ENCODE results near the gene FHOD1.
A peak's percentile ranks its signal among the peaks of the same experiment; 100 is the strongest.

The FHOD1 gene

DNA sequence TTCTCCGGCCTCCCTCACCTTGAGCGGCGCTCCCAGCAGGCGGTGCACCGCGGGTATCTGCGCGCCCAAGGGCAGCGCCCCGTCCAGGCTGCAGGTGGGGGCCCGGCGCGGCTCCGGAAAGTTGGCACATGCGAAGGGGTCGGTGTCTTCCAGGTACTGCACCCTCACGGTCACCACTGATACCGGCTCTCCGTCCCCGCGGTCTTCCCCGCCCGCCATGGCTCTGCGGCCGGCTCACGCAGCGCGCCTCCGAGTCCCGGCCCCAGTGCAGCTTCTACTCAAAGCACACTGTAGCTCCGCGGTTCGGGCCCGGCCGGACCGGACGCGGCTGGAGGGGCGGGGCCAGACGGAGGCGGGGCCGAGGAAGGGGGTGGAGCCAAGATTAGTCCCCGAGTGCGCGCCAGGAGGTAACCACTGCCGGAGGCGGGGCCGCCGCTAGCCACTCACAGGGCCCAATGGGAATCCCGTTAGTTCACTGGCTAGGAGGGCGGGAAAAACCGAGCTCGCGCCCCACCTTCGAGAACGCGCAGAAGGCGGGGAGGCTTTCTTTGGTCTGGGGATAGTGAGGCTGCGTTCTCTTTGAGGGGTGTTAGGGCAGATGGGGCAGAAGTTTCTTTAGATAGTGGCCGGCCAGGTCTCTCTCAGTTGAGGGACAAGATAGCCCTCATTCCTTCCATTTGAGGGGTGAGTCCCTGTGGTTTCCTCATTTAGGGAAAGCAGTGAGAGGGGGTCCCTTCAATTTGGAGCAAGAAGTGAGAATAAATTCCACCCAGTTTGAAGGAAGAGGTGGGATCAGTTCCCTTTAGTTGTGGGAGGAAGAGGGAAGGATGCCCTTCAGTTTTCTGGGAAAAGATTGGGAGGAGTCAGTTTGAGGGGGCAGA, at the start of gene FHOD1:
Gene FHOD1, minus strand, starts transcription at position 290 of the 881 bp plus-strand sequence. Its CDS starts 71 bp downstream, at position 219.
- peak; percentile 82 for DNase-seq (ENCODE audit: low read depth in 2 of 2)

- DNase-seq (ENCODE audit: low read depth in 2 of 2), result peak in 1 of 2 experiments; percentile 24
Measured at GRCh38 chr16:67296420-67296819, 49.1 kb upstream of the FHOD1 start.

DNA sequence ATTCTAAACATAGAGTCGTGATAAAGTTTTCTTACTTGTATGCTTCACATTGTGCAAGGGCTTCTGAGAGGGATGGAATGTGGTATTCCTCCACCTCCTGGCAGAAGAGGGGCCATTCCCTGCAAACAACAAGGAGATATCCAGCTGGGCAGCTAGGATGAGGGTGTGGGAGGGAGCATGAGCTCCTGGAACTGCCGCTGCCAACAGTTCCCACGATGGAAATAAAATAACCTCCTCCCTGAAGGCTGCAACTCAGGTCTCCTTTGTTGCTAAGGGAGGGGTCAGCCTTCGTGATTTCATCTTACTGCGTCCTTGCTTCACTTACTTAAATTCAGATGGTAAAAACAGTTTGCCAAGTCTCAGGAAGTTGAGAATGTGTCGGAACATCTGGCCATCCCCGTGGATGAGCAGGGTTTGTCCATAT, 47.7 kb upstream of the FHOD1 start:
- DNase-seq (ENCODE audit: low read depth in 2 of 2), result no peak

DNA sequence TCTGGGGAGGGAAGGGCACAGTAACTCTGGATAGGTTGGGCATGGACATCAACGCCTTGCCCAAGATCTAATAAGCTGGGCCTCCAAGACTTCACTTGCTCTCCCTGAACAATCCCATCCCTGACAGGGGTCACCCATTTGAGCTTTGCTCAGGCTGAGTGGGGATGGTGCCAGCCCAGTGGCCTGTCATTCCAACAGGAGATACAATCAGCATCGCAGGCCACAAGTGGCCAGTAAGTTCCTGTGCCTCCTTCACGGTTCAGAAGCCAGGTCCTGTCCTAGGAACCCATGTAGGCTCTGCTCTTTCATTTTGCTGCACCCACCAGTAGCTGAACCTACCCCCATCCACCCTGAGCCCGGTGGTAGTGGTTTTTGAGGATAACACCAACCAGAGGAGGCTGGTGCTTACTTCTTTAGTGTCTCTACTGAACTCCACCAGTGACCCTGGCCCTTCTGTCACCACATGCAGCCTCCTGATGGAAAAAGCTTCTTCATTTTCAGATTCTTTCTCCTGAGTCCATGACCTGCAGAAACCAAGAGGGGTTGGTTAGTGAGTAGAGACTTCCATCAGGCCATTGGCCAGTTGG, 47.0 kb upstream of the FHOD1 start:
- no peak for DNase-seq (ENCODE audit: low read depth in 2 of 2)

DNA sequence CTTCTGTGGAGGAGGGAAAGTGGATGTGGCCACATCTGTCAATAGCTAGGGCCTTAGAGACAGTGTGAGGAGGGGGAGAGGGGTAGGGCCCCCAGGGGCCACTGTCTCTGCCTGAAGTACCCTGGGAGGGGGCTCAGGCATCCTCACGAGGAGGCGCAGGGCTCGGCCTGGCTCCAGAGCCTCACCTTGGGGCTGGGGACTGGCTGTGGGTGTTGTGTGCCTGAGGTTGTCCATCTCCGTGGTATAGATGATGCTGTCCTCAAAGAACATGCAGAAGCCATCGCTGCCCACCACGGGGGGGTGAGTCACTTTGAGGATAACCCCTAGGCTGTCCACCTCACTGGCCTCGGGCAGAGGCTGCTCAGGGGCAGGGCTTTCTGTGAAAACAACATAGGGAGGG, 44.2 kb upstream of the FHOD1 start:
- DNase-seq (ENCODE audit: low read depth in 2 of 2), result no peak

- no peak for DNase-seq (ENCODE audit: low read depth in 2 of 2)
Measured at GRCh38 chr16:67287960-67288359, 40.7 kb upstream of the FHOD1 start.

- no peak for DNase-seq (ENCODE audit: low read depth in 2 of 2)
Measured at GRCh38 chr16:67286441-67287235, 39.4 kb upstream of the FHOD1 start.

- DNase-seq (ENCODE audit: low read depth in 2 of 2), result no peak
Measured at GRCh38 chr16:67284699-67285646, 37.7 kb upstream of the FHOD1 start.

DNA sequence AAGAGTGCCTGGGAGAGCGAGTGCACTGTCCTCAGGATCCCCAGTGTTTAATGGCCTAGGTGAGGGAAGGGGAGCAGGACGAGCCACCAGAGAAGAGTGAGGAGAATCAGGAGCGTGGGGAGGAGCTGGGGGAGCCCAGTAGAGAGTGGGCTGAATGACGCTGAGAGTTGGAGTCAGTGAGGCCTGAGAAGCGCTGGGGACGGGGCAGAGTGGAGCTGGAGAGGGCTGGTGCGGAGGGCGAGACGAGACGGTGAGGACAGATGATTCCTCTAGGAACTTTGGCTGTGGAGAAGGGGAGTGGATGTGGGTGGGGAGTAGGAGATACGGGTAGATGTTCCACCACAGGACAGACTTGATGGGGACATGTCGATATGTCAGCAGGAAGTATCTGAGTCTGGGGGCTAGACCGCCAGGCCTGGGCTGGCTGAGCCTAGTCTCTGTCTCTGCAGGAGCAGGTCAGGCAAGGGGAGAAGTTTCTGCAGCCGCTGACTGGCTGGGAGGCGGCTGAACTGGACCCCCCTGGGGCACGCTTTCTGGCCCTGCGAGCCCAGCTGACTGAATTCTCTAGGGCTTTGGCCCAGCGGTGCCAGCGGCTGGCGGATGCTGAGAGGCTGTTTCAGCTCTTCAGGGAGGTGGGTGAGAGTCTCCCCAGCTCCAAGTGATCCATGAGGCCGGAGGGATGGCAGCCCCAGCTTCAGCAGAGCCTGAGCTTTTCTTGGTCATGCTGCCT, 36.7 kb upstream of the FHOD1 start:
- no peak for DNase-seq (ENCODE audit: low read depth in 2 of 2)

DNA sequence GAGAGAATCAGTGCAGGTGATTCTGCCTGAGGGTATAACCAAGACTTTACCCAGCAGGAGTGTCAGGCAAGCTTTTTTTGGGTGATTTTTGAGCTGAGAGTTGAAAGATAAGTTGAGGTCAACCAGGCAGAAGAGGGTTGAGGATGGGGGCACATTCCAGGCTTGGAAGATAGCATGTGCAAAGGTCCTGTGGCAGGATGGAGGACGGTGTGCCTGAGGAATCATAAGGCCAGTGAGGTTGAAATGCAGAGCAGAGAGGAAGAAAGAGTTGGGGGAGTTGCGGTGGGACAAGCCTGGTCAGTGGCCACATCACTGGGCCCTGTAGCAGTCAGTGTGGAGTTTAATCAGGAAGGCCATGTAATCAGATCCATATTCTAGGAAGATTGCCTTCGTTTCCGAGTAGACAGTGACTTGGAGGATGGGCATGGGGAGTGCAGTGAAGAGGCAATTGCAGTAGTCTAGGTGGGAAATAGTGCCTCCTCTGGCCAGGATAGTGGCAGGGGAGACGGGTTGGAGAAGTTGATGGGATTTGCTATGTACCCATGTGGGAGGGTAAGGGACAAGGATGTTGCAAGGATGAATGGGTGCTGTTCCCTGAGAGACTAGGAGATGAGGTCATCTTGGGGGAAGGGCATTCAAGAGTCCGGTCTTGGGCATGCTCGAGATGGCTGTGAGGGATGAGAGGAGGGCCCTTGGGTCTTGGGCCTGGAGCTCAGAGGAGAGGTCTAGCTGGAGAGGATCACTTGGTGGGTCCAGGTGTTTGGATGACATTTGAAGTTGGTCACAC, 36.0 kb upstream of the FHOD1 start:
- DNase-seq (ENCODE audit: low read depth in 2 of 2), result no peak

- no peak for DNase-seq (ENCODE audit: low read depth in 2 of 2)
Measured at GRCh38 chr16:67282447-67282805, 35.1 kb upstream of the FHOD1 start.

DNA sequence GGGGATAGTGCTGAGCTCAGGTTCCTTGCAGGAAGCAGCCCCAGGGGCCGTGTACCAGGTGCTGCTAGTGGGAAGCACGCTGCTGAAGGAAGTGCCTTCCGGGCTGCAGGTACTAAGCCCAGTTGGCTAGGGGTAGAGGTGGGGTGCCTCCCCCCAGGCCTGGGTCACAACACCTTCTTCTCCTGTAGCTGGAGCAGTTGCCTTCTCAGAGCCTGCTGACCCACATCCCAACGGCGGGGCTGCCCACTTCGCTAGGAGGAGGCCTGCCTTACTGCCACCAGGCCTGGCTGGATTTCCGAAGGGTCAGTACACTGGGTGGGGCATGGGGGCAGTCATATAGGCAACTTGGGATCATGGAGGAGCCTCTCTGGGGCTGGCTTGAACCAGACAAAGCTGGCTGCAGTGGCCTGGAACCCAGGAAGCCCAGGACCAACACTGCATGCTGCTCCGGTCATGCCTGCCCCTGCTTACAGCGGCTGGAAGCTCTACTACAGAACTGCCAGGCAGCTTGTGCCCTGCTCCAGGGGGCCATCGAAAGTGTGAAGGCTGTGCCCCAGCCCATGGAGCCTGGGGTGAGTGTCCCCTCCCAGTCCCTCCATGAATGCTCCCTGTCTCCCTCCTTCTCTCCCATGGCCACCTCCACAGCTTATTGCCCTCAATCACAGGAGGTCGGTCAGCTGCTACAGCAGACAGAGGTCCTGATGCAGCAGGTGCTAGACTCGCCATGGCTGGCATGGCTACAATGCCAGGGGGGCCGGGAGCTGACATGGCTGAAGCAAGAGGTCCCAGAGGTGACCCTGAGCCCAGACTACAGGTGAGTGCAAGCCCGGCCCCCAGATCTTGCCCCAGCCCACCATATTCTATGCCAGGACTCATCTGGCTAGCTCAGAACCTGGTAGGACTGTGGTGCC, 34.5 kb upstream of the FHOD1 start:
- no peak for DNase-seq (ENCODE audit: low read depth in 2 of 2)

DNA sequence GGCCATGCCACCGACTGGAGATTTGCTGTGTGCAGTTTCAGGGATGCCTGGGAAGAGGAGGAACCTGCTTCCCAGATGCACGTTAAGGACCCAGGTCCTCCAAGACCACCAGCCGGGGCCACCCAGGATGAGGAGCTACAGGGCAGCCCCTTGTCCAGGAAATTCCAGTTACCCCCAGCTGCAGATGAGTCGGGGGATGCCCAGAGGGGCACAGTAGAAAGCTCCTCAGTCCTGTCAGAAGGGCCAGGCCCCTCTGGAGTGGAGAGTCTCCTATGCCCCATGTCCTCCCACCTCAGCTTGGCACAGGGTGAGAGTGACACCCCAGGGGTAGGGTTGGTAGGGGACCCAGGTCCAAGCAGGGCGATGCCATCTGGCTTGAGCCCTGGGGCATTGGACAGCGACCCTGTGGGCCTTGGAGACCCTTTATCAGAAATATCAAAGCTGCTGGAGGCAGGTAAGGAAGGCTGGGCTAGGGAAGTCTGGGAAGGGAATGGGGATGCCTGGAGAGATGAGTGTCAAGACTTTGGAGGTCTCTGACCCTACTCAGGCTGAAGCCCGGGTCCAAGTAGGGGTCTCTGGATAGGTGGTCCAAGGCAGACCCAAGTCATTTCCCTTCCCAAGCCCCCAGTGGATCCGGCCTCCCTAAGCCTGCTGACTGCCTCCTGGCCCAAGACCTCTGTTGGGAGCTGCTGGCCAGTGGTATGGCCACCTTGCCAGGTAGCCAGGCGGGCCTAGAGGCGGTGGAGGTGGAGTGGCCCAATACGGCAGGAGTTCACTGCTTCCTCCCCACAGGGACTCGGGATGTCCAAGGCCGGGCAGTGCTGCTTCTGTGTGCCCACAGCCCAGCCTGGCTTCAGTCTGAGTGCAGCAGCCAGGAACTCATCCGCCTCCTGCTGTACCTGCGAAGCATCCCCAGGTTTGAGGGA, 33.1 kb upstream of the FHOD1 start:
- DNase-seq (ENCODE audit: low read depth in 2 of 2), result no peak

DNA sequence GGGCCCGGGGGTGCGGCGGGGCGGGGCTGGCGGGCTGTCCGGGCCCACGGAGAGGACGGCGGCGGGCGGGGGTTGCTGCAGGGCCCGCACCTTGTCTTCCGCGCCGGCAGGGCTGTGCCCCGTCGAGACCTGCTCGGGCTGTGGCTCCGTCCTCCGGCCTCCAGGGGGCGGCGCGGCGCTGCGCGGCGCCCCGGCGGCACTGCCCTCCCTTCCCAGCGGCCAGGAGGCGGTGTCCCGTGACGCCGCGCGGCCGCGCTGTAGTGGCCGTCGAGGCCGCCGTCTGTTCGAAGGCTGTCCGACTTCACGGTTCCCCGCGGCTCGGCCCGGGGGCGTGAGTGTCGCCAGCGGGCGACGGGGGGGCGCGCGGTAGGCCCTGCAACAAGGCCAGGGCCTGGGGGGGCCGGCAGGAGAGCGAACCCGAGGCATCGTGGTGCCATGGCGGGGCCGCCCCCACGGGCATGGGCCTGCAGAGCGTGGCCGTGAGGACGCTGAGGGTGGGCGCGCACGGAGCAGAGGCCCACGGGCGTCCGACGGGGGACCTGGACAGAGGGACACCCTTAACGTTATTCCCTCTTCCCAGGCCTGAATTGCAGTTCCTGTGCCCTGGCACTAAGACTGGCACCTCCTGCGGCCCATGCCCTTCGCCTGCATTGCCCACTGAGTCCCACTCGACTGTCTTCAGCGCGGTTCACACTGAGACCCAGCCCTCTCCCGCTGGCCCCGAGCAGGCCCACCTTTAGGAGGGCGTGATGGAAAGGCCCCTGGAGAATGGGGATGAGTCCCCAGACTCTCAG, 32.2 kb upstream of the FHOD1 start, which contains the start of gene PLEKHG4:
Gene PLEKHG4, plus strand, starts transcription at position 237 of the 794 bp plus-strand sequence. Its CDS starts 513 bp downstream, at position 750.
- no peak for DNase-seq (ENCODE audit: low read depth in 2 of 2)

GRCh38 chr16:67278773-67279295, 31.6 kb upstream of the FHOD1 start:
- DNase-seq (ENCODE audit: low read depth in 2 of 2), result no peak

GRCh38 chr16:67277999-67278772, 30.9 kb upstream of the FHOD1 start:
- DNase-seq (ENCODE audit: low read depth in 2 of 2), result no peak

Measured in fibroblast of skin of left biceps (primary cell).